PC-9 (cell line): ENCODE results near the gene TRIM7.

Experiments used
- CTCF ChIP-seq: fragments of 200-600 bp; sonication (generic); conservative IDR thresholded peaks from 2 replicates; pipeline ENCODE4 v1.6.1; 2017; ENCODE audit warnings: mixed run types, antibody characterized with exemption, mild to moderate bottlenecking, moderate library complexity
- EZH2 ChIP-seq: fragments of 200-600 bp; sonication (generic); IDR thresholded peaks from 2 replicates; pipeline ENCODE4 v1.8.0; 2017; ENCODE audit warnings: antibody characterized with exemption, low read depth

DNA sequence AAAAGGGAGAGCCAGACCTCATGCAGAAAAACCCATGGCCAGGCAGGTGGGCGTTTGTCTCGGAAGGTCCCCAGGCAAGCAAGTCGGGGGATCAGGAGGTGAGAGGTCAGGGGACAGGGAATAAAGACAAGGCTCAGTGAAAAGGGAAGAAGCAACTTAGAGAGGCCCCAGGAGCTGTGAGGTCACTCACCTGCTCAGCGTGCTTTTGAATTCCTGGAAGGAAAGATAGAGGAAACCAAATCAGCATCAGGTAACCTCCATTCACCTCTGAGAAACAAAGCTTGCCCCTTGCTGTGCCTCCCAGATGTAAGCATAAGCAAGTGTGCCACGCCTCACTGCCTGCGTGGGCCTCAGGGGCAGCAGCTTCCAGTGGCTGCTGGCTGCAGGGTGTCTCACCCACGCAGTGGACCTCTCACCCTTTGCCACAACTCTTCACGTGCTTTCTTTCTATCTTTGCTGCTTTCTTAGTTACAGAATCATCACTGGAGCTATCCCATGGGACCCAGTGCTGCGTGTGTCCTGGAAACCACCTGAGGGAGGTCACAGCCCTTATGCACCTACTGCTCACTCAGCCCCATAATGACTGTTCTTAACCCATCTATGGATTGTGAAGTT lies 6.0 kb downstream of the TRIM7 start:
- no peak for TF ChIP-seq EZH2
- TF ChIP-seq CTCF, result no peak
